Adrenal gland (tissue), 5 donors: Measurements from ENCODE around the gene RHBDL3.

Experiments used
- CTCF ChIP-seq, 6 experiments: fragments of 450-650 bp in 4 of 6; fragments of 200-600 bp in 2 of 6; sonication (generic) in 1 of 6; IDR thresholded peaks; 1 replicate in 5 of 6; 2 replicates in 1 of 6; pipeline versions ENCODE4 v1.5.1 to v1.8.0; 2016 to 2021; ENCODE audit warnings: antibody characterized with exemption in 6 of 6, mild to moderate bottlenecking in 2 of 6, moderate library complexity in 1 of 6
- POLR2A ChIP-seq, 2 donors: fragments of 450-650 bp; IDR thresholded peaks; one replicate each; pipeline ENCODE4 v1.6.1; 2017; ENCODE audit warnings: antibody characterized with exemption in 2 of 2, mild to moderate bottlenecking in 2 of 2, moderate library complexity in 1 of 2
- donor health status: DM: no; HTN: no; CAD: no.

DNA sequence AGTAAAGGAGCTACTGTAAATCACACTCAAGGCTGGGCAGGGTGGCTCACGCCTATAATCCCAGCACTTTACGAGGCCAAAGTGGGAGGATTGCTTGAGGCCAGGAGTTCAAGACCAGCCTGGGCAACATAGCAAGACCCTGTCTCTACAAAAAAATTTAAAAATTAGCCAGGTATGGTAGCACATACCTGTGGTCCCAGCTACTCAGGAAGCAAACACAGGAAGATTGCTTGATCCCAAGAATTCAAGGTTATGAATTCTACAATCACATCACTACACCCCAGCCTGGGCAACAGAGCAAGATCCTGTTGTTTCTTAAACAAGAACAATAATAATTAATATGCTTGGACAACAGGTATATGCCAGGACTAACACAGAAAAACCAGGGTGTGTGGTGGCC, 13.2 kb downstream of the RHBDL3 start:
- TF ChIP-seq POLR2A (IDR thresholded peaks at IDR 0.05) (no peak), CTCF (IDR thresholded peaks at IDR 0.05) (no peak)
